Ureter (tissue), 1 donor: ENCODE data around the gene CHST14. TPM values are rescaled to one million over a fixed set of nuclear protein-coding genes. Genes with fewer than 3 reads are reported as not detected.

ENCODE experiments used
- DNase-seq: peaks from one replicate; pipeline ENCODE4 v3.0.0-alpha.2; 2020; ENCODE audit warnings: low spot score
- total RNA-seq: library from RNA; stranded (reverse); gene quantifications from one replicate; pipeline ENCODE4 v1.2.4, GENCODE V29; 2023
- donor health status: DM: yes; HTN: yes; CAD: no.

CHST14 gene
- total RNA-seq, 1 donor from 2014 or later = 18.0 TPM

- no peak for DNase-seq
Measured at GRCh38 chr15:40489274-40490175, 18.7 kb downstream of the CHST14 start.

- no peak for DNase-seq
Measured at GRCh38 chr15:40493089-40493840, 22.5 kb downstream of the CHST14 start.

GRCh38 chr15:40495516-40495915 lies 24.7 kb downstream of the CHST14 start:
- no peak for DNase-seq

GRCh38 chr15:40498418-40498817 lies 27.6 kb downstream of the CHST14 start:
- no peak for DNase-seq

- DNase-seq = no peak
Measured at GRCh38 chr15:40498891-40499290, 28.1 kb downstream of the CHST14 start.

GRCh38 chr15:40499931-40500330 lies 29.1 kb downstream of the CHST14 start:
- DNase-seq = no peak

GRCh38 chr15:40500568-40501330 lies 30.0 kb downstream of the CHST14 start:
- no peak for DNase-seq

- no peak for DNase-seq
Measured at GRCh38 chr15:40501487-40501886, 30.7 kb downstream of the CHST14 start.

- DNase-seq = peak; percentile 68
Measured at GRCh38 chr15:40506964-40507571, 36.3 kb downstream of the CHST14 start.

GRCh38 chr15:40508216-40508615 lies 37.4 kb downstream of the CHST14 start:
- no peak for DNase-seq

- DNase-seq = no peak
Measured at GRCh38 chr15:40510201-40510600, 39.4 kb downstream of the CHST14 start.

- no peak for DNase-seq
Measured at GRCh38 chr15:40511093-40511471, 40.3 kb downstream of the CHST14 start.

GRCh38 chr15:40511472-40512133 lies 40.8 kb downstream of the CHST14 start:
- peak; percentile 66 for DNase-seq

GRCh38 chr15:40512440-40512839 lies 41.7 kb downstream of the CHST14 start:
- DNase-seq = no peak

GRCh38 chr15:40513609-40514008 lies 42.8 kb downstream of the CHST14 start:
- no peak for DNase-seq

- no peak for DNase-seq
Measured at GRCh38 chr15:40516322-40516721, 45.5 kb downstream of the CHST14 start.

Other genes starting within 250 kb of the CHST14 start
- gene PAK6, start 231.9 kb upstream of the CHST14 start, total RNA-seq = 29.5 TPM
- gene ANKRD63, start 187.9 kb upstream of the CHST14 start, total RNA-seq = not detected
- gene PLCB2, start 163.0 kb upstream of the CHST14 start, total RNA-seq = 26.9 TPM
- 26.2 TPM for gene INAFM2, start 147.3 kb upstream of the CHST14 start, total RNA-seq
- gene CCDC9B, start 130.0 kb upstream of the CHST14 start, total RNA-seq = 56.5 TPM
- not detected for gene PHGR1, start 120.0 kb upstream of the CHST14 start, total RNA-seq
- 0.60 TPM for gene DISP2, start 112.8 kb upstream of the CHST14 start, total RNA-seq
- gene KNSTRN, start 88.3 kb upstream of the CHST14 start, total RNA-seq = 8.7 TPM
- 109 TPM for gene IVD, start 65.2 kb upstream of the CHST14 start, total RNA-seq
- gene BAHD1, start 30.0 kb upstream of the CHST14 start, total RNA-seq = 29.0 TPM
- gene CCDC32, start 94.1 kb downstream of the CHST14 start, total RNA-seq = 28.9 TPM
- gene RPUSD2, start 98.3 kb downstream of the CHST14 start, total RNA-seq = 8.4 TPM
- gene KNL1, start 123.3 kb downstream of the CHST14 start, total RNA-seq = 1.2 TPM
- gene RAD51, start 224.2 kb downstream of the CHST14 start, total RNA-seq = 0.68 TPM